ENCODE results near the gene SOWAHC.
"Not testable (repeated sequence)": the region's sequence is repeated elsewhere in the genome, so short reads cannot be mapped to it uniquely, and the experiment has no call there.

Gene SOWAHC

GRCh38 chr2:109616184-109616583 is 2.0 kb downstream of the SOWAHC start:
- DNase-seq, result no peak

DNA sequence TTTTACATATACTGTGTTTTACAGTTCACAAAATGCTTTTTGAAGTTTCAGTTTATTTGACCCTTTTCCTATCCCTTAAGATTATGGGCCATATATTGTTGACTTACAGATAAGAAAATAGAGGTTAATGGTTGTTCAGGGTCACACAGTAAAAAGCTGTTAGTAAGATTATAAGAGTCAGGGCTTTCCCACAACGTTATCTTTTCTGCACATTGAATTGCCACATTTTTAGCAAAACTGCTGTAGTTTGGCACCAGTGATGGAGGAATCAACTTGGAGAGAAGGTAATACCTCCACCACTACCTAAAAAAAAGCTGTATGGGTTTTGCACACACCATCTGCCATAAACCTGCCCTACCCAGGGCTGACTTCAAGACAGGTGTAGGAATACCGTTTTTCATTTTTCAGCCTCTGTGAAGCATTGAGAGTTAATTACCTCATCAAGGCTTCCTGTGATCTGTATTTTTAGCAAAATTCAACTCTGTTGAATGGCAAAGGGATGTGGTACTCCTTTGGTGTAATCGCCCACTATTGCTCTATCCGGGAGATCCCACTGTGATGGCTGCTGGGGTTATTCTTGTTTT is 5.0 kb downstream of the SOWAHC start:
- no peak for DNase-seq

GRCh38 chr2:109623297-109623696 is 9.1 kb downstream of the SOWAHC start:
- DNase-seq, result no peak

DNA sequence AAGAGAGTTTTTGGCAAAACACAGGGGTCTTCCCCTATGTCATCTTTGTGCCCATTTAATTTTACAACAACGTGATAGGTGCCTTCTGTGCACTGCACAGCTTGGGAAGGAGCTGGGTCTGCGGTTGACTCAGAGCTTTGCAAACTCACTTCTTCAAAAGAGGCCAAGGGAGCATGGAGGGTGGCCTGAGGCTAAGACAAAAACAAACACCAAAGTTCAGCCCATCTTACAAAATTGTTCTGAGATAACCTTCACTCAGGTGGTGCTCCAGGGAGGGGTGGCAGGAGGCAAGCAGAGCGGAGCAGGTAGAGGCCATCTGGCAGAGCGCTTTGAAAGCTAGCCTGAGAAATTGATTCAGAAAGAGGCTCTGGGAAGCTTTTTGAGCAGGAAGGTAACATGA is 9.8 kb downstream of the SOWAHC start:
- DNase-seq, result no peak

DNA sequence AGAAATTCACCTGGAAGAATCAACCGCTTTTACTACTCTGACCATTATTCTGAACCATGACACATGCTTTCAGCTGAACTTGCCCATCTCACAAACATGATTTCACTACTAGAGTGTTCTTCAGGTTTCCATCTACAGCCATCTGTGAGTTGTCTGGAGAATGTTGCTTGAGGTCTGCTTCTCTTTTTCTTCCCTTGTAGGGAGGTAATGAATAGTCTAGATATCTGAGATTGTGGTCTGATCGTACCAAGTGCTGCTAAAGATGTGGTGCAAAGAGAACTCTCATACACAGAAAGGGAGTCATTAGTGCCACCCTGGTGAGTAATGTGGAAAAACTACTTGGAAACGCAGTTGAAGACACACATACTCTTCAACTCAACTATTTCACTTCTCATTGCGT is 10.2 kb downstream of the SOWAHC start:
- no peak for DNase-seq

DNA sequence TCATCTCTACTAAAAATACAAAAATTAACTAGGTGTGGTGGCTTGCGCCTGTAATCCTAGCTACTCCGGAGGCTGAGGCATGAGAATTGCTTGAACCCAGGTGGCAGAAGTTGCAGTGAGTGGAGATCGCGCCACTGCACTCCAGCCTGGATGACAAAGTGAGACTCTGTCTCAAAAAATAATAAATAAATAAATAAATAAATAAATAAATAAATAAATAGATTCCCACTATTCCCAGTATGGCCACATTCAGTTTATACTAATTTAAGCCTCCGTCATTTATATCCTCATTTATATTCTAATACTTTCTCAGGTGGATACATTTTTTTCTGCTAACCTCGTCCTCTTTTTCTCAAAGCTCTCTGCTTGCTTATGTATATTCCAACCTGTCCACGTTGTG is 14.2 kb downstream of the SOWAHC start:
- DNase-seq, result not testable (repeated sequence)

- no peak for DNase-seq
Observed at GRCh38 chr2:109629867-109630266, 15.7 kb downstream of the SOWAHC start.

- DNase-seq, result no peak
Observed at GRCh38 chr2:109630441-109631430, 16.6 kb downstream of the SOWAHC start.

GRCh38 chr2:109631741-109632140 is 17.6 kb downstream of the SOWAHC start:
- DNase-seq, result no peak

- DNase-seq, result no peak
Observed at GRCh38 chr2:109632158-109632789, 18.1 kb downstream of the SOWAHC start.

DNA sequence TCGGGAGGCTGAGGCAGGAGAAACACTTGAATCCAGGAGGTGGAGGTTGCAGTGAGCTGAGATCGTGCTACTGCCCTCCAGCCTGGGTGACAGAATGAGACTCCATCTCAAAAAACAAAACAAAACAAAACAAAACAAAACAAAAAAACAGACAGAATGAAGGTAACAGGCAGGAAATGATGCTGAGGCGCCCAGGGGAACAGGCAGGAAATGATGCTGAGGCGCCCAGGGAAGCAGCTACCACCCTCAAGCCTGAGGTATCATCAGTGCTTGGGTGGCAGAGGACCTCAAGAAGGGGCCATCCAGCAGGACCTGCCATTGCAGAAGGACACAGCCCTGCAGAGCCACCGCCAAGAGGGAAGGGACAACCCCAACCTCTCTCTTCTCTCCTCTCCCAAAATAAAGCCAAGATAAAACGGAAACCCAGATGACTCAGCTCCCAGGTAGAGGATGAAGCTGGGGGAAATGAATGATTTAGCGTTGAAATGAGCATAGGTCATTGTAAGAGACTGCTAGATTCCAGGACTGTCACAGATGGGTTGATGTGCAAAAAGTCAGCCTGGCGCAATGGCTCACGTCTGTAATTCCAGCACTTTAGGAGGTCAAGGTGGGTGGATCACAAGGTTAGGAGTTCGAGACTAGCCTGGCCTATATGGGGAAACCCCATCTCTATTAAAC is 19.3 kb downstream of the SOWAHC start:
- DNase-seq, result no peak

- no peak for DNase-seq
Observed at GRCh38 chr2:109635426-109636304, 21.5 kb downstream of the SOWAHC start.

GRCh38 chr2:109636317-109636716 is 22.2 kb downstream of the SOWAHC start:
- no peak for DNase-seq

- DNase-seq, result no peak
Observed at GRCh38 chr2:109637749-109638570, 23.8 kb downstream of the SOWAHC start.

DNA sequence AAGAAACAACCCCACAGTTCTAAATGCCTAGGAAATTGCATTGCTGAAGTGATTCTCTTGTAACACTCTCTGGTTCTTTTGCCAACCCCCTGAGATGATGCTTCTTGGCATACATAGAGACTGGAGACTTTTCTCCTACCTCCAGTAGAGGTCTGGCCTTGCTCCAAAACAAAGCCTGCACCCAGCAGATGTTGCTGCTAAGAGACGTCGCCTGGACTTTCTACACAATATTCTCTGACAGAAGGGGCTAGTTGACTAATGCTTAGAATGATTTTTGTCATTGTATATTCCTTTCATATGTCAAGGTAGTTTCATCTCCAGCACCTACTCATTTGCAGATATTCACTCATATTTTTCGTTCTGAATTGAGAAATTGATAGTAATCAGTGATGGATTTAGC is 24.6 kb downstream of the SOWAHC start:
- peak; percentile 67 for DNase-seq

DNA sequence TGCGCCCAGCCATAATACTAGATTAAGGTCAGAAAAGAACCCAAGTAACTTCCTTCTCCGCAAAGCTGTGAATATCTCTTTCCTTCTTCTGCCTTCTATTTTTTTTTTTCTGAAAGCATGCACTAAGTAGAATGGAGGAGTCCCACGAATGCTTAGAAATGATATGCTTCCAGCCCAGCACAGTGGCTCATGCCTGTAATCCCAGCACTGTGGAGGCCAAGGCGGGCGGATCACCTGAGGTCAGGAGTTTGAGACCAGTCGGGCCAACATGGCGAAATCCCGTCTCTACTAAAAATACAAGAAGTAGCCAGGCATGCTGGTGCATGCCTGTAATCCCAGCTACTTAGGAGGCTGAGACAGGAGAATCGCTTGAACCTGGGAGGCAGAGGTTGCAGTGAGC is 25.8 kb downstream of the SOWAHC start:
- not testable (repeated sequence) for DNase-seq

DNA sequence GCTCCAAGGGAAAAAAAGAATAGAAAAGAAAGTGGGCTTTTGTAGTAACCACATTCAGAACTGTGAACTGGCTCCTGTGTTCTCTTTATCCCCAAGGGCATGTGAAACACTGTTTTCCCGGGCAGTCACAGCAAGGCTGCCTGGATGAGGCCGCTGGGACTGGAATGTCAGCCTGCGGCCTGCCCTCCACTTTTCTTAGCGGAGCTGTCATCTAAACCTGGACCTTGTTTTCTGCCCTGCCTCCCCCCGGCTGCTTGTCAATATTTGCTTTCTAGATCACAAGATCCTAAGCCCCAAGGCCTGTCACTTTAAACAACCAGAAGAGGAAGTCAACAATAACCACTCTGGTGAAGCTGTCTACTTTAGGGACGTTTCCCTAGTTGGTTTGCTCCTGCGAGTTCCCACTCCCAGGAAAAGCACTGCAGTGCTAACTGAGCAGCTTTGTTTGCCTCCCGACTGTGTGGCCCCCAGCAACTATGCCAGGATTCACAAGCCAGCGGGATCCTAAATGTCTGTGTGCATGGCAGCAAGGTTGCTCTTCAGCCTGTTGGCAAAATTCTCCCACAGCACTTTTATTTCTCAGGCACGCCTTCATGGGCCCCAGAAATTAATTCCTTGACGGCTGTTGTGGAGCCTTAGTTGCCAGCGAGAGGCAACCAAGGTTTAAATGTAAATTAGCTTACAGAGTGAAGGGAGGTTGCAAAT is 30.6 kb downstream of the SOWAHC start:
- DNase-seq, result peak; percentile 24

DNA sequence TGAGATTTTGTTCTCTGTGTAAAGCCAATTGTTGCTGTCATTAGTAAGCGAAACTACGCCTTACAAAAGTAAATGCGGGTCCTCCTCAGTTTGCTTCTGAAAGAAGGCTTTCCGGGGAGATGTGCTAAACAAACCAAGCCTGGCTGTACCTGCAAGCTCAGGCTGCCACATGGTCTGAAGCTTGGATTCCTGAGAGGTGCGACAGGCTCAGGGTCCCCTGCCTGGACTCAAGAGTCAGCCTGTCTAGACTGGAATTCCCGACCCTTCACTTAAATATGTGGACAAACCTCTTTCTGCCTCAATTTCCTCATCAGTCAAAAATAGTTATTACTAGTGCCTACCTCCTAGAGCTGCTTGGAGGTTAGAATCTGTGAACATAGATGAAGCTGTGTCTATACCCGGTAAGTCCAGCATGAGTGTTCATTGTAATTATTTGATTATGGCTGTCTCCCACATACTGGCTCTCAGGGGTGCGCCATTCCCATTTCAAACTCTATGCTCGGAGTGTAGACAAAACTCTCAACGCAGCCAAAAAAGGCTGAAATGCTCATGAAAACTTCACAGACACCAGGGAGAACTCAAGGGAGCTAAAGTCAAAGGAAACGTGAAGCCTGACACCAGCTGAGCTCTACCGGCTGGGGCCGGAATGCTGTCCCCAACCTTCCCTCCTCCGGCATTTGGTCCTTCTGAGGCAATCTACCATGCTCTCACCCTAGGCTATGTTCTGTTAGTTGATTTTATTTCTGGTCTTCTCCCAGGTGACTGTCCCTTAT is 31.4 kb downstream of the SOWAHC start:
- no peak for DNase-seq

DNA sequence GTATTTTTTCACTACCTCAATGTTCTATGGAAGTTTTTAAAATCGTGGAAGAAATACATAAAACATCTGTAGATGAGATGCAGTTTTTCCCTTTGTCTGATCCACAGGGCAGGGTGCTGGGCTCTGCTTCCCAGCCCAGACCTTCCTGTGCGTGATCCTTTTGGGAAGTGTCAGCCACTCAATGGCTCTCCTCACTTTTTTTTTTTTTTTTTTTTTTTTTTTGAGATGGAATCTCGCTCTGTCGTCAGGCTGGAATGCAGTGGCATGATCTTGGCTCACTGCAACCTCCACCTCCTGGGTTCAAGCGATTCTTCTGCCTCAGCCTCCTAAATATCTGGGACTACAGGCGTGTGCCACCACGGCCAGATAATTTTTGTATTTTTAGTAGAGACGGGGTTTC is 32.8 kb downstream of the SOWAHC start:
- no peak for DNase-seq

GRCh38 chr2:109647636-109648035 is 33.5 kb downstream of the SOWAHC start:
- no peak for DNase-seq

Data from NCI-H1092 treated with DMSO at 0.1 percent for 48 hours (cell line).